DOHH2 (cell line): ENCODE measurements around the gene ATP2B2.
A peak's percentile ranks its signal among the peaks of the same experiment; 100 is the strongest.

Experiments
- CTCF ChIP-seq: fragments of 200-600 bp; sonication (generic); IDR thresholded peaks from one replicate; pipeline ENCODE4 v1.5.1; 2014; ENCODE audit warnings: antibody characterized with exemption, mild to moderate bottlenecking, low read depth, low read length; ENCODE audit not compliant: poor library complexity, severe bottlenecking
- EZH2phosphoT487 ChIP-seq: fragments of 200-600 bp; sonication (generic); IDR thresholded peaks from 2 replicates; pipeline ENCODE4 v1.6.1; 2017; ENCODE audit warnings: borderline replicate concordance, mild to moderate bottlenecking, antibody characterized with exemption, low read length, moderate library complexity, mixed read lengths

- peak; percentile 36 for TF ChIP-seq CTCF
- TF ChIP-seq EZH2phosphoT487 = no peak
These were observed 225.2 kb downstream of the ATP2B2 start for GRCh38 chr3:10280177-10280529.
